T-helper 22 cell (primary cell): ENCODE data around the gene ST6GALNAC4.
A peak's percentile ranks its signal among the peaks of the same experiment; 100 is the strongest.

Experiments used
- DNase-seq: peaks from one replicate; pipeline ENCODE4 v3.0.0-alpha.2; 2020; ENCODE audit warnings: low read depth

ST6GALNAC4 gene

DNA sequence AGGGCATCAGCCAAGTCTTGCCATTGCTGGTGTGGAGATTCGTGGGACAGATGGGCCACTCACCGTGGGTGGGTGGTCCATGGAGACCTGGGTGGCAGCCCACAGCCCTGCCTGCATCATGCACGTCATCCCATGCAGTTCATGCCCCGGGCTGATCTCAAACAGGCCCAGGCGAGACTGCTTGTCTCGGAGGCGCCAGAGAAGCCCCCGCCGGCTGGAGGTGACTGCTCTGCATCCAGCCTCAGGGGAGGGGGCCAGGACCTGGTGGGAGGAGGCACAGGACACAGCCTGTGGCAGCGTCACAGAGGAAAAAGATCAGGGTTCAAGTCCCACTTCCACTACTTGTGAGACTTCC is 12.8 kb upstream of the ST6GALNAC4 start:
- no peak for DNase-seq

DNA sequence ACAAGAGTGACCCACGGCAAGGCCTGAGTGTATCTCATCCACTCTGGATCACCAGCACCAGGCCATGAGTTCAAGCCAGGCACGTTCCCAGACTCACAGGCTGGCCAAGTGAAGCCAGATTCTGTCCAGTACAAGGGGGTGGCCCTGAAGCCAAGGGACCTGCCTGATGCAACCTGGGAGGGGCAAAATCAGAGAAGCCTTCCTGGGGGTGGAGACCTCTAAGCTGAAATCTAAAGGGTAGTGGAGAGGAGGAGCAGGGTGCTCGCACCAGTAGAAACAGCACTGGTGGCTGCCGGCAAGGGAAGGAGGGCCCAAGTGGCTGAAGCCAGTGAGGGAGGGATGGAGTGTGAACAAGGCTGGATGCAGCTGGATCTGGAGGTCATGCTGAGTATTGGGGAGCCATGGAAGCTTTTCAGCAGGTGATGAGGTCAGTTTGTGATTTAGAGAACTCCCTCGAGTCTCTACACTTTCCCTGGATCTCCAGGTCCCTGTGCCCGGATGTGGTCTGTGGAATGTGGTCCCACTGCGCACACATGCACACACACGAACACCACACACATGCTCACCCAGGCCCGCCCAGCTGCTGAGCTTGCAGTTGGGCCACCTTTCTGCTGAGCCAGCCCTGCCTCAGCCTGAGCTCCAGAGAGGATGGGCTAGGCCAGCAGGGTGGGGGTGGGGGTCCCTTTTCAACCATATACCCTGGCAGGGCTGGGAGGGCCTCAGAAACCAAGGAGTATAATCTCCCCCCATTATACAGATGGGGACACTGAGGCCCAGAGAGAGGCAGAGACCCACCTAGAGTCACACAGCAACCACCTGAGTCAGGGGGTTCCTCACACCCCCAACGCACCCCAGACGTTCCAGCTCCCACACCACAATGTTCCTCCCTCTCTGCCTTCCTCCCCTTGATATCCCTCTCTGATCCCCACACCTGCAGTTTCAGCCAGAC is 12.1 kb upstream of the ST6GALNAC4 start:
- DNase-seq: no peak

DNA sequence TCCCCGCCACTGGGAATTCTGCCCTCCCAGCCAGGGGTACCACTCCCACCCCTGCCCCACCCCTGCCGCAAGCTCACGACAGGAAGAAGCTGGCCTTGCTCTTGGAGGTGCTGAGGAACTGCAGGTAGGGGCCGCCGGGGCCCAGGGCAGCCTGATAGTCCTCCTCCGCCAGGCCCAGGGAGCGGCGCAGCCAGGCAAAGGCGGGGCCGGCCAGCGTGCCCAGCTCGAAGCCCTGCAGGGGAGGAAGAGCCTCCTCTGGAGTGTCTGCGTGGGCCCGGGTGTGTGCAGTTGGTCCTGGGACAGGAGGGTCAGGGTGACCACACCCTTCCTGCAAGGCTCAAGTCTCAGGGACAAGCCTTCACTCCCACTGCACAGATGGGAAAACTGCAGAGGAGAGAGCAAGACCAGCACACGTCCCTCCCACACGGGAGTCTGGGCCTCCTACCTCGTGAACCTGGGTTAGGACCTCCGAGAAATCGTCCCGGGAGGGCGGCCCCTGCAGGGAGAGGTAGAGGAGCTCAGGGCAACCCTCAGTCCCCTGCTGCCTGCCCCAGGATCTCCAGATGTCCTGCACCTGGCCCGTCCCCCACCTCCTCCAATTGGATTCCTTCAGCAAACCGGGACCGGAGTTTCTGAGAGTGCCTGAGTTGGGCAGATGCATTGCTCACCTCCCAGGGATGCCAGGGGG is 11.3 kb upstream of the ST6GALNAC4 start:
- DNase-seq: no peak

GRCh38 chr9:127927201-127927987 is 10.6 kb upstream of the ST6GALNAC4 start:
- DNase-seq: peak; percentile 80

GRCh38 chr9:127926906-127927200 is 10.0 kb upstream of the ST6GALNAC4 start:
- no peak for DNase-seq

- no peak for DNase-seq
Measured at GRCh38 chr9:127925959-127926905, 9.4 kb upstream of the ST6GALNAC4 start.

GRCh38 chr9:127924736-127925444 is 8.0 kb upstream of the ST6GALNAC4 start:
- no peak for DNase-seq

DNA sequence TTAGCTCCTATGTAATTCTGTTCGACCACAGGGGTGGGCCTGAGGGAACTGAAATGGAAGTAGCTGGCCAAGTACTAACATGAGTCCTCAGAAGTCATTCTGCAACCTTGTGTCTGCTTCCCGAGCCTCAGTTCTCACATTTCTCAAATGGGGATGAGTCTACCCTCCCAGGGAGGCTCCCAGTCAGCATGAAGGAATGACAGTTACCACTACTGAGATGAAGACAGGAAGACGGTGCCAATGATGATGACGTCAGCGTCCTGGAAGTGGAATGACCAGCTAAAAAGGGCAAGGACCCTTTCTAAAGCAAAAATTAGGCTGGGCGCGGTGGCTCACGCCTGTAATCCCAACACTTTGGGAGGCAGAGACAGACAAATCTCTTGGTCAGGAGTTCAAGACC is 6.9 kb upstream of the ST6GALNAC4 start:
- DNase-seq: no peak

- DNase-seq: no peak
Measured at GRCh38 chr9:127923046-127923445, 6.2 kb upstream of the ST6GALNAC4 start.

GRCh38 chr9:127921557-127922120 is 4.8 kb upstream of the ST6GALNAC4 start:
- DNase-seq: peak; percentile 49

GRCh38 chr9:127920794-127921193 is 4.0 kb upstream of the ST6GALNAC4 start:
- DNase-seq: no peak

- DNase-seq: no peak
Measured at GRCh38 chr9:127919253-127919815, 2.5 kb upstream of the ST6GALNAC4 start.

DNA sequence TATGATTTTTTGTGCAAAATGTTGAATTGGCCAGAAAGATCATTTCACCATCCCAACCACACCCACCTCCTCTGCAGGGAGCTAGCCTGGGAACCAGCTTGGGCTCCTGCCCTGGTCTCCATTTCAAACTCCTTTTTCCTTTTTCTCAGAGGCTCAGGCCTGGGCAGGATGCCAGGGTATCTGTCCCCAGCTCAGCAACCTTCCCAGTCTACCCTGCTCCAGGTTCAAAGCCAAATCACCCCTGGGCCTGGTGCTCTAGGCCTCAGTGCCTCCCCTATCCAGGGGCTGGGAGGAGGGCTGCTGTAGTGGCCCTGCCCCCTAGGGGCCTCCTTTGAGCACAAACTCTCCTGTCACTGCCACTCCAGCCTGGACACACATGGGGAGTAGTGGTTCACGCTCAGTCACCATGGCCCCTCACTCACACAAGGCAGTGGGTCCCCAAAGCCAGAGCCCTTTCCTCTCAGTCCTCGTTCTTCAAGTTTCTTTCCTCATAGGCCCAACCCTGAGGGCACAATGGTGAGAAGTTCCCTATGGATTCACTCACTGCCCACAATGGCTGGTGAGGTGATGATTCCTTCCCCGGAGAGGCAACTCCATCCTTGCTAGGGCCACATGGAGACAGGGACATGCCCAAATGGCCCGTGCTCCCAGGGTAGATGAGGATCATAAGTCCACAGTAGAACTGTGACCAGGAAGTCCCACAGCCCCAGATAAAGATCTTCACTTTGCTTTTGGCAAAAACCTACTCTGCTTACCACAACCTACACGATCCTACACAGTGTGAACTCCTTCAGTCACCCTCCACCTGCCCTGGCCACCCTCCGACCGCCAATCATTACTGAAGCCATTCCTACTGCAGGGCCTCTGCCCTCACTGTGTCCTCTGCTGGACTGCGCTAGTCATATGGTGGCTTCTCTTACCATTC is 1.6 kb upstream of the ST6GALNAC4 start:
- no peak for DNase-seq

DNA sequence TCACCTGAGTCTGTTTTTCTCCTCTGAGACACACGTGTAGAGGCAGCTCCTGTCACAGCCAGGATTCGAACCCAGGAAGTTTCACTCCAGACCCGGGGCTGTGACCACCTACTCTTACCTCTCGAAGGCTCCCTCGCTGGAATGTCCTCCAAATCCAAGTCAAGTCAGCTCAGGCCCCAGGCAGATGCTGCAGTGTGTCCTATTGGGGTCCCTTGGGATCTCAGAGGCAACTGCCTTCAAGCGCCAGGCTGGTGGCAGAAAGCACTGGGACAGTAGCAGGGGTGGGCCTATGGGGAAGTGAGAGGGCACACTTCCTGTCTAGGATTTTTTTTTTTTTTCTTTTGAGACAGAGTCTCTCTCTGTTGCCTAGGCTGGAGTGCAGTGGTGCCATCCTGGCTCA is 762 bp upstream of the ST6GALNAC4 start:
- DNase-seq: no peak

DNA sequence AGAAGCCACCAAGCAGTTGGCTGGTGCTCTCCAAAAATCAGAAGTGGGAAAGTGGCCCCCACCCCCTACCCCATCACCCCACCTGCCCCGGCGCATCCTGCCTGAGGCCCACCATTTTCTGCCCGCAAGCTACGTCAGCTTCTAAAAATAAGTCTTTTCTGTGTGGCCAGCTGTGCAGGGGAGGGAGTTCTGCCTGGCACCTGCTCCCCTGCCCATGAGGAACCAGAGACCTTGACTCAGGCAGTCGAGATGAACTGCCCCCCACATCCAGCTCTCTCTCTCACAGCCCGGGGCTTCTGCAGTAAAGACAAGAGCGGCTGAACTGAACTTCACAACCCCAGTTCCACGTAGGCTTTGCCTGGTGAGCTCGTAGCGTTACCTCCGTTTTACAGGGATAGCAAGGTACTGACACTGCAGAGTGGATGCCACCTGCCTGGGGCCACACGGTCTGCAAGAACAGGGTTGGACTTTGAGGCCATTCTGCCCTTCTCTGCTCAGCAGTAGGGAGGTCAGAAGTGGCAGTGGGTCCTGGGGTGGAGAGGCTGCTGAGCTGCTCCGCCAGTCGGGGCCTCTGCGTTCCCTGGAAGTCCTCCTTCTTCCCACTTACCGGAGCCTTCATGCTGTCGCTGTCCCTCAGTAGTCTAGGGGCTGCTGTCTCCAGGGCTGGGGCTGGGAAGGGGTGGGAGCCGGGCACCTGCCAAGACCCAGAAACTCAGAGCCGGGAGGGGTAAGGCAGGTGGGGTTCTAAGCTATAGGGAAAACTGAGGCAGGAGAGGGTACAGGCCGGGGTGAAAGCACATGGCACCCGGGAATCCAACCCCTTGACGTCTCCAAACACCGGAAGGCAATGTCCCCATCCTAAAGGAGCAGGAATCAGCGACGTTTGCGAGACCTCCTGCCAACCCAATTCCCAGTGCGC is 781 bp downstream of the ST6GALNAC4 start:
- DNase-seq: no peak

DNA sequence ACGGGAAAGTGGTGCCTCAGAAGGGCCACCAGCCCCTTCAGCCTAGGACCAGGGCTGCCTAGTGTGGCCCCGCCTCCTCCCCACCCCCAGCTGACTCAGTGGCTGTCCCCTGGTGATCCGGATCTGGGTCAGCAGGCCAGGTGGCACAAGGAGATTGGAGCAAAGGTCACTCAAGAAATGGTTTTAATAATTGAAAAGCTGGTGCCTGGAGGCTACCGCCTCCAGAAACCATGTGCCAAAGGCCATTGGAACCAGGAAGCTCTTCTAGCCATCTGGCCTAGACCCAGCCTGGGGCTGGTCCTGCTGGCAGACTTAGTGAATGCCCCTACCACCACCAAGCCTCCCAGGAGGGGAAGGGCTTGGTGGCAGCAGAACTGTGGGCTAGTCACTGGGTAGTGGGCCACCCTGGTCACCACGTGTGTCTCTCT is 1.5 kb downstream of the ST6GALNAC4 start:
- no peak for DNase-seq

DNA sequence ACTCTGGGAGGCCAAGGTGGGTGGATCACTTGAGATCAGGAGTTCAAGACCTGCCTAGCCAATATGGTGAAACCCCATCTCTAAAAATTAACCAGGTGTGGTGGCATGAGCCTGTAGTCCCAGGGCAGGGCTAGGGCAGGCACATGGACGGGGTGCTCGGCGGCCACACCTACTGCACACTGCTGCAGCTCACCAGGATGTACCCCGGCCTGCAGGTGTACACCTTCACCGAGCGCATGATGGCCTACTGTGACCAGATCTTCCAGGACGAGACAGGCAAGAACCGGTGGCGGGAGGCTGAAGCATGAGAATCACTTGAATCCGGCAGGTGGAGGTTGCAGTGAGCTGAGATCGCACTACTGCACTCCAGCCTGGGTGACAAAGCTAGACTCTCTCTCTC is 3.2 kb downstream of the ST6GALNAC4 start:
- no peak for DNase-seq

- DNase-seq: no peak
Measured at GRCh38 chr9:127912882-127913281, 4.0 kb downstream of the ST6GALNAC4 start.
